NB4 (cell line): ENCODE data around the gene RECQL.

Experiments used
- CTCF ChIP-seq: IDR thresholded peaks from one replicate; pipeline ENCODE4 v1.5.1; 2012; ENCODE audit warnings: low read depth, low read length
- MAX ChIP-seq: IDR thresholded peaks from 2 replicates; pipeline ENCODE4 v1.6.1; 2011; ENCODE audit warnings: low read depth, low read length
- MYC ChIP-seq: IDR thresholded peaks from 2 replicates; pipeline ENCODE4 v1.6.1; 2011; ENCODE audit warnings: low read depth, low read length
- POLR2A ChIP-seq: IDR thresholded peaks from 2 replicates; pipeline ENCODE4 v1.6.1; 2011; ENCODE audit warnings: mild to moderate bottlenecking; ENCODE audit not compliant: insufficient read length; ENCODE audit errors: extremely low read depth

DNA sequence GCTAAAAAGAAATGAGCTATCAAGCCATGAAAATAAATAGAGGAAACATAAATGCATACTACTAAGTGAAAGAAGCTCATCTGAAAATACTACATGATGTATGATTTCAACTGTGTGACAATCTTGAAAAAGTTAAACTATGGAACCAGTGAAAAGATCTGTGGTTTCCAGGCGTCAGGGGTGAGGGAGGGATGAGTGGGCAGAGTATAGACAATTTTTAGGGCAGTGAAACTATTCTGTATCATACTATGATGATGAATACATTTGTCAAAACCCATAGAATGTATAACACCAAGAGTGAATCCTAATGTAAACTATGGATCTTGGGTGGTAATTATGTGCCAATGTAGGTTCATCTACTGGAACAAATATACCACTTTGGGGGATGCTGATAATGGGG is 46.0 kb upstream of the RECQL start:
- TF ChIP-seq CTCF (no peak), POLR2A (no peak), MYC (no peak), MAX (no peak)
